WERI-Rb-1 (cell line): ENCODE data around the gene LRBA.
"Not testable (repeated sequence)": the region's sequence is repeated elsewhere in the genome, so short reads cannot be mapped to it uniquely, and the experiment has no call there.

Source experiments
- DNase-seq: peaks from one replicate; pipeline ENCODE4 v3.0.0-alpha.2; 2020
- H3K27ac ChIP-seq: fragments of 250-450 bp; sonication (Bioruptor Pico); 2 replicates; pipeline ENCODE4 v1.5.1; 2020; ENCODE audit warnings: mild to moderate bottlenecking, moderate library complexity
- H3K27me3 ChIP-seq: fragments of 250-450 bp; sonication (Bioruptor Pico); 2 replicates; pipeline ENCODE4 v1.5.1; 2021; ENCODE audit warnings: mild to moderate bottlenecking, low read depth, moderate library complexity; ENCODE audit not compliant: insufficient read depth, severe bottlenecking
- H3K36me3 ChIP-seq: fragments of 250-450 bp; sonication (Bioruptor Pico); 2 replicates; pipeline ENCODE4 v1.5.1; 2020; ENCODE audit warnings: mild to moderate bottlenecking, moderate library complexity
- H3K4me3 ChIP-seq: 2 replicates; pipeline ENCODE4 v1.5.1; 2011; ENCODE audit warnings: low read depth, mild to moderate bottlenecking, control low read depth, low read length
- H3K9me3 ChIP-seq: fragments of 250-450 bp; sonication (Bioruptor Pico); 2 replicates; pipeline ENCODE4 v1.5.1; 2021; ENCODE audit warnings: mild to moderate bottlenecking, moderate library complexity; ENCODE audit not compliant: severe bottlenecking
- CTCF ChIP-seq: IDR thresholded peaks from 2 replicates; pipeline ENCODE4 v1.5.1; 2011; ENCODE audit warnings: low read depth, mild to moderate bottlenecking, control low read depth, inconsistent platforms, low read length

LRBA gene

GRCh38 chr4:150960818-150961217 lies 54.3 kb downstream of the LRBA start:
- Histone ChIP-seq H3K27me3 (no peaks in the 10 kb centered on the region), H3K27ac (no peak overlapping the region), H3K4me3 (no peak overlapping the region), H3K36me3 (no peaks in the 10 kb centered on the region), H3K9me3 (no peaks in the 10 kb centered on the region)
- DNase-seq = peak; percentile 74
- TF ChIP-seq CTCF = peak; percentile 89

GRCh38 chr4:150960079-150960478 lies 55.0 kb downstream of the LRBA start:
- no peak overlapping the region for H3K4me3 ChIP-seq
- TF ChIP-seq CTCF = peak; percentile 74
- H3K27me3 ChIP-seq = no peaks in the 10 kb centered on the region
- DNase-seq = peak; percentile 40
- H3K27ac ChIP-seq = no peak overlapping the region
- H3K36me3 ChIP-seq = no peaks in the 10 kb centered on the region
- H3K9me3 ChIP-seq = no peaks in the 10 kb centered on the region

GRCh38 chr4:150957981-150958380 lies 57.1 kb downstream of the LRBA start:
- H3K36me3 ChIP-seq, H3K4me3 ChIP-seq, H3K9me3 ChIP-seq, H3K27ac ChIP-seq, DNase-seq, H3K27me3 ChIP-seq: not testable (repeated sequence)

GRCh38 chr4:150957095-150957494 lies 58.0 kb downstream of the LRBA start:
- not testable (repeated sequence) for H3K9me3 ChIP-seq, H3K27ac ChIP-seq, H3K36me3 ChIP-seq, H3K4me3 ChIP-seq, DNase-seq, H3K27me3 ChIP-seq

- H3K9me3 ChIP-seq = not testable (repeated sequence)
These were observed 61.2 kb downstream of the LRBA start for GRCh38 chr4:150953916-150954315.

GRCh38 chr4:150952167-150952845 lies 62.8 kb downstream of the LRBA start:
- Histone ChIP-seq H3K27ac (no peak overlapping the region), H3K4me3 (no peak overlapping the region), H3K36me3 (no peaks in the 10 kb centered on the region), H3K27me3 (no peaks in the 10 kb centered on the region), H3K9me3 (no peaks in the 10 kb centered on the region)
- TF ChIP-seq CTCF = no peak
- DNase-seq = no peak

More at GRCh38 chr4:150953916-150954315, 61.2 kb downstream of the LRBA start:
- not testable (repeated sequence) for H3K27me3 ChIP-seq, H3K4me3 ChIP-seq, H3K36me3 ChIP-seq, H3K27ac ChIP-seq, DNase-seq

GRCh38 chr4:150950657-150951288 lies 64.3 kb downstream of the LRBA start:
- no peaks in the 10 kb centered on the region for H3K9me3 ChIP-seq
- no peak for TF ChIP-seq CTCF
- H3K36me3 ChIP-seq = no peaks in the 10 kb centered on the region
- DNase-seq = no peak
- no peak overlapping the region for H3K27ac ChIP-seq
- no peaks in the 10 kb centered on the region for H3K27me3 ChIP-seq
- H3K4me3 ChIP-seq = no peak overlapping the region
